Measurements from ENCODE around the gene ZNF19.

DNA sequence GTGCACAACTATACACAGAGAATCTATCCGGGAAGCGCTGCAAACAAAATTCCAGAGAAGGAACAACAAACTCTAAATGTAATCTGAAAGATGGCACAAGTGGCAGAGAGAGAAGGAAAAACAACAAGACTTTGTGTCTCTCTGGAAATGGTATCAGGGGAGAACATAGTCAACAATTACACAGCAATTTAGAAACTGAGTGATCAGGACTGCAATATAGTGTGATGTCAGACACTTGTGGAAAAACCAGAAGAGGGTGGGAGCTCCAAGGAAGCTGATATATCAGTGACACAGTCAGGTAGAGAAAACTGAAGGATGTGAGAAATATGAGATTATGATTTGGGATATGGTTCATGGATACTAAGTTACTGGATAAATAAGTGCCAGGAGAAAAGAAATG, 8.2 kb downstream of the ZNF19 start:
- TF ChIP-seq POLR2A (IDR thresholded peaks at IDR 0.05; ENCODE audit: extremely low read depth, insufficient read length) (no peak), MAX (IDR thresholded peaks at IDR 0.05; ENCODE audit: low read depth, low read length) (no peak), MYC (IDR thresholded peaks at IDR 0.05; ENCODE audit: low read depth, low read length) (no peak)
- TF ChIP-seq, protein P1, sequence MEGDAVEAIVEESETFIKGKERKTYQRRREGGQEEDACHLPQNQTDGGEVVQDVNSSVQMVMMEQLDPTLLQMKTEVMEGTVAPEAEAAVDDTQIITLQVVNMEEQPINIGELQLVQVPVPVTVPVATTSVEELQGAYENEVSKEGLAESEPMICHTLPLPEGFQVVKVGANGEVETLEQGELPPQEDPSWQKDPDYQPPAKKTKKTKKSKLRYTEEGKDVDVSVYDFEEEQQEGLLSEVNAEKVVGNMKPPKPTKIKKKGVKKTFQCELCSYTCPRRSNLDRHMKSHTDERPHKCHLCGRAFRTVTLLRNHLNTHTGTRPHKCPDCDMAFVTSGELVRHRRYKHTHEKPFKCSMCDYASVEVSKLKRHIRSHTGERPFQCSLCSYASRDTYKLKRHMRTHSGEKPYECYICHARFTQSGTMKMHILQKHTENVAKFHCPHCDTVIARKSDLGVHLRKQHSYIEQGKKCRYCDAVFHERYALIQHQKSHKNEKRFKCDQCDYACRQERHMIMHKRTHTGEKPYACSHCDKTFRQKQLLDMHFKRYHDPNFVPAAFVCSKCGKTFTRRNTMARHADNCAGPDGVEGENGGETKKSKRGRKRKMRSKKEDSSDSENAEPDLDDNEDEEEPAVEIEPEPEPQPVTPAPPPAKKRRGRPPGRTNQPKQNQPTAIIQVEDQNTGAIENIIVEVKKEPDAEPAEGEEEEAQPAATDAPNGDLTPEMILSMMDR (IDR thresholded peaks at IDR 0.05; ENCODE audit: low read depth, low read length), result no peak
